Caco-2 (cell line): ENCODE measurements around the gene KATNB1. TPM values are rescaled to one million over a fixed set of nuclear protein-coding genes. Genes with fewer than 3 reads are reported as not detected.

Experiments
- BruUV-seq: library from RNA; stranded (reverse); fragments of 400-500 nt; replicated peaks from 2 replicates; lab custom pipeline; 2021; lab: Mats Ljungman, UMichigan
- CTCF ChIA-PET: fragments of 300-600 bp; sonication (Branson Sonifier 250); formaldehyde crosslinking; loops from one replicate; lab custom pipeline; 2022; ENCODE audit warnings: antibody characterized with exemption; lab: Charles Lee
- POLR2A ChIA-PET: fragments of 300-600 bp; sonication (Branson Sonifier 250); formaldehyde crosslinking; loops from one replicate; lab custom pipeline; 2022; ENCODE audit warnings: antibody characterized with exemption; lab: Charles Lee
- DNase-seq, 2 experiments: peaks; one replicate each; pipeline versions ENCODE4 v3.0.0 to v3.0.0-alpha.2; 2020 to 2022
- H3K27me3 ChIP-seq: replicated peaks from 2 replicates; pipeline ENCODE4 v1.6.0; 2011; ENCODE audit warnings: low read length; ENCODE audit not compliant: control insufficient read depth, insufficient read depth
- H3K36me3 ChIP-seq: 2 replicates; pipeline ENCODE4 v1.5.1; 2011; ENCODE audit warnings: low read length; ENCODE audit not compliant: control insufficient read depth, insufficient read depth
- H3K4me1 ChIP-seq: fragments of 250-450 bp; sonication (Bioruptor Pico); 2 replicates; pipeline ENCODE4 v1.5.1; 2020; ENCODE audit warnings: mild to moderate bottlenecking
- H3K4me3 ChIP-seq: 2 replicates; pipeline ENCODE4 v1.5.1; 2011; ENCODE audit warnings: low read depth, mild to moderate bottlenecking, control low read depth, low read length
- H3K9me3 ChIP-seq: fragments of 250-450 bp; sonication (Bioruptor Pico); 2 replicates; pipeline ENCODE4 v1.5.1; 2020; ENCODE audit warnings: mild to moderate bottlenecking, moderate library complexity
- H3K27ac Mint-ChIP-seq: one replicate; pipeline ENCODE4 v1.8.0; 2022; ENCODE audit warnings: mixed read lengths; ENCODE audit not compliant: unreplicated experiment
- H3K27me3 Mint-ChIP-seq: one replicate; pipeline ENCODE4 v1.8.0; 2022; ENCODE audit warnings: mixed read lengths; ENCODE audit not compliant: insufficient read depth, unreplicated experiment
- H3K36me3 Mint-ChIP-seq: one replicate; pipeline ENCODE4 v1.8.0; 2022; ENCODE audit warnings: mild to moderate bottlenecking, mixed read lengths; ENCODE audit not compliant: insufficient read depth, unreplicated experiment
- H3K4me1 Mint-ChIP-seq: one replicate; pipeline ENCODE4 v1.8.0; 2022; ENCODE audit warnings: low read depth, mixed read lengths; ENCODE audit not compliant: unreplicated experiment
- H3K4me3 Mint-ChIP-seq: one replicate; pipeline ENCODE4 v1.8.0; 2022; ENCODE audit warnings: mild to moderate bottlenecking, moderate library complexity, mixed read lengths; ENCODE audit not compliant: unreplicated experiment
- H3K9me3 Mint-ChIP-seq: one replicate; pipeline ENCODE4 v1.8.0; 2022; ENCODE audit warnings: mixed read lengths; ENCODE audit not compliant: unreplicated experiment
- CTCF ChIP-seq, 2 experiments: fragments of 200-600 bp in 1 of 2; IDR thresholded peaks; 1 replicate in 1 of 2; 2 replicates in 1 of 2; pipeline versions ENCODE4 v1.5.1 to v1.8.0; 2011 to 2022; ENCODE audit warnings: antibody characterized with exemption in 1 of 2, control low read depth in 1 of 2, inconsistent platforms in 1 of 2, low read depth in 1 of 2, low read length in 1 of 2, mild to moderate bottlenecking in 1 of 2, moderate library complexity in 1 of 2; ENCODE audit not compliant: insufficient read depth in 1 of 2, severe bottlenecking in 1 of 2, unreplicated experiment in 1 of 2
- intact Hi-C: fragments of 100-400 bp; cut with micrococcal nuclease; formaldehyde crosslinking; loops from one replicate; pipeline ENCODE4 v1.10.0; 2022; ENCODE audit not compliant: unreplicated experiment
- total RNA-seq: library from RNA; stranded (reverse); gene quantifications from 2 replicates; pipeline ENCODE4 v1.2.3, GENCODE V29; 2022

Gene KATNB1
- total RNA-seq, 1 experiment from 2014 or later, result 32.4 TPM

- Mint-ChIP-seq H3K27ac (peak overlapping the region; percentile 79), H3K4me3 (peak overlapping the region; percentile 44), H3K36me3 (peaks cover 77% of the 10 kb centered on the region), H3K9me3 (no peaks in the 10 kb centered on the region), H3K27me3 (no peaks in the 10 kb centered on the region), H3K4me1 (peaks cover 14% of the 10 kb centered on the region)
- intact Hi-C loops, result loop anchor here (5.0 kb wide), 1 partner anchor 133 kb away; no protein-coding TSS in a partner anchor
- Histone ChIP-seq H3K9me3 (no peaks in the 10 kb centered on the region), H3K36me3 (peaks cover 3% of the 10 kb centered on the region), H3K27me3 (no peaks in the 10 kb centered on the region), H3K4me3 (no peak overlapping the region), H3K4me1 (peaks cover 17% of the 10 kb centered on the region)
- no TSS peak for BruUV-seq
- CTCF ChIA-PET, result interaction anchor here (0.6 to 1.2 kb wide), 3 partner anchors 33 to 448 kb away, joined by 3 to 4 read pairs (median 4); no protein-coding TSS in a partner anchor
- peak; percentile 75 to 76 for DNase-seq
- POLR2A ChIA-PET, result interaction anchor here (0.7 kb wide), 1 partner anchor 59 kb away, joined by 3 read pairs; no protein-coding TSS in a partner anchor
- TF ChIP-seq CTCF (IDR thresholded peaks at IDR 0.05; ENCODE audit: insufficient read depth in 1 of 2, low read depth in 1 of 2, low read length in 1 of 2, severe bottlenecking in 1 of 2, unreplicated experiment in 1 of 2), result no peak
These were observed 24.2 kb downstream of the KATNB1 start for GRCh38 chr16:57759541-57760356.

GRCh38 chr16:57760357-57761160, 25.0 kb downstream of the KATNB1 start:
- TF ChIP-seq CTCF (IDR thresholded peaks at IDR 0.05; ENCODE audit: insufficient read depth in 1 of 2, low read depth in 1 of 2, low read length in 1 of 2, severe bottlenecking in 1 of 2, unreplicated experiment in 1 of 2), result no peak
- peak overlapping the region; percentile 79 for H3K27ac Mint-ChIP-seq
- ChIA-PET CTCF (interaction anchor here (0.6 to 1.7 kb wide), 4 partner anchors 32 to 447 kb away, joined by 3 to 4 read pairs (median 4); no protein-coding TSS in a partner anchor), POLR2A (interaction anchor here (0.7 kb wide), 1 partner anchor 60 kb away, joined by 3 read pairs; no protein-coding TSS in a partner anchor)
- Histone ChIP-seq H3K4me3 (no peak overlapping the region), H3K27me3 (no peaks in the 10 kb centered on the region), H3K4me1 (peaks cover 17% of the 10 kb centered on the region), H3K9me3 (no peaks in the 10 kb centered on the region), H3K36me3 (peaks cover 3% of the 10 kb centered on the region)
- H3K27me3 Mint-ChIP-seq, result no peaks in the 10 kb centered on the region
- no peak overlapping the region for H3K4me3 Mint-ChIP-seq
- no peaks in the 10 kb centered on the region for H3K9me3 Mint-ChIP-seq
- DNase-seq, result no peak
- no TSS peak for BruUV-seq
- intact Hi-C loops, result no loop called here
- H3K36me3 Mint-ChIP-seq, result peaks cover 77% of the 10 kb centered on the region
- peaks cover 14% of the 10 kb centered on the region for H3K4me1 Mint-ChIP-seq

- intact Hi-C loops, result no loop called here
- CTCF ChIA-PET, result interaction anchor here (0.5 to 1.7 kb wide), 2 partner anchors 34 to 100 kb away, joined by 4 to 7 read pairs; no protein-coding TSS in a partner anchor
- H3K4me3 Mint-ChIP-seq, result no peak overlapping the region
- H3K27me3 Mint-ChIP-seq, result no peaks in the 10 kb centered on the region
- H3K27ac Mint-ChIP-seq, result peak overlapping the region; percentile 39
- H3K4me3 ChIP-seq, result no peak overlapping the region
- no peaks in the 10 kb centered on the region for H3K27me3 ChIP-seq
- peaks cover 14% of the 10 kb centered on the region for H3K4me1 Mint-ChIP-seq
- peaks cover 74% of the 10 kb centered on the region for H3K36me3 Mint-ChIP-seq
- TF ChIP-seq CTCF (IDR thresholded peaks at IDR 0.05; ENCODE audit: insufficient read depth in 1 of 2, low read depth in 1 of 2, low read length in 1 of 2, severe bottlenecking in 1 of 2, unreplicated experiment in 1 of 2), result no peak
- no peaks in the 10 kb centered on the region for H3K9me3 ChIP-seq
- BruUV-seq, result no TSS peak
- H3K4me1 ChIP-seq, result peaks cover 17% of the 10 kb centered on the region
- peaks cover 3% of the 10 kb centered on the region for H3K36me3 ChIP-seq
- POLR2A ChIA-PET, result no interaction called here
- H3K9me3 Mint-ChIP-seq, result no peaks in the 10 kb centered on the region
- no peak for DNase-seq
These were observed 25.7 kb downstream of the KATNB1 start for GRCh38 chr16:57761301-57761700.
